T-cell (primary cell): ENCODE results near the gene SMARCD3. TPM values are rescaled to one million over a fixed set of nuclear protein-coding genes. Genes with fewer than 3 reads are reported as not detected.

ENCODE experiments used
- ATAC-seq, 4 experiments: fragments of 200-7000 bp in 3 of 4; fragments of 150-1000 bp in 1 of 4; cut with Tn5 transposase; replicated peaks in 1 of 4; 1 replicate in 3 of 4; 2 replicates in 1 of 4; pipeline ENCODE4 v1.10.0; 2021; ENCODE audit warnings: moderate library complexity in 3 of 4, mild to moderate bottlenecking in 2 of 4, moderate number of reproducible peaks in 1 of 4
- CTCF ChIA-PET, 2 donors: fragments of 300-600 bp; sonication (Branson Sonifier 250); formaldehyde crosslinking; loops; one replicate each; lab custom pipeline; 2022; ENCODE audit warnings: antibody characterized with exemption in 2 of 2; lab: Charles Lee
- POLR2A ChIA-PET, 2 donors: fragments of 300-600 bp; sonication (Branson Sonifier 250); formaldehyde crosslinking; loops; one replicate each; lab custom pipeline; 2022; ENCODE audit warnings: antibody characterized with exemption in 2 of 2; lab: Charles Lee
- DNase-seq, 35 experiments: peaks; one replicate each; pipeline versions ENCODE4 v3.0.0 to v3.0.0-alpha.2; 2013 to 2023
- H3K27ac ChIP-seq: one replicate; pipeline ENCODE4 v1.5.1; 2013; ENCODE audit warnings: low read length
- H3K27me3 ChIP-seq, 2 experiments: replicated peaks in 1 of 2; 1 replicate in 1 of 2; 2 replicates in 1 of 2; pipeline versions ENCODE4 v1.6.1 to v1.7.0; 2013; ENCODE audit warnings: low read length in 1 of 2, mixed read lengths in 1 of 2; ENCODE audit not compliant: control insufficient read depth in 2 of 2, insufficient read depth in 2 of 2; ENCODE audit errors: extremely low read depth in 1 of 2
- H3K36me3 ChIP-seq, 2 donors: 1 replicate in 1 of 2; 2 replicates in 1 of 2; pipeline versions ENCODE4 v1.6.1 to v1.7.0; 2013; ENCODE audit warnings: low read length in 1 of 2; ENCODE audit not compliant: control insufficient read depth in 2 of 2, insufficient read depth in 1 of 2; ENCODE audit errors: extremely low read depth in 1 of 2
- H3K4me1 ChIP-seq, 2 experiments: 1 replicate in 1 of 2; 2 replicates in 1 of 2; pipeline versions ENCODE4 v1.6.1 to v1.7.0; 2013; ENCODE audit warnings: low read length in 2 of 2, mixed read lengths in 1 of 2; ENCODE audit not compliant: insufficient read depth in 2 of 2, control insufficient read depth in 1 of 2; ENCODE audit errors: extremely low read depth in 1 of 2
- H3K4me3 ChIP-seq, 2 donors: 1 replicate in 1 of 2; 2 replicates in 1 of 2; pipeline versions ENCODE4 v1.5.1 to v1.7.0; 2013; ENCODE audit warnings: mild to moderate bottlenecking in 2 of 2, low read length in 1 of 2, moderate library complexity in 1 of 2; ENCODE audit not compliant: control insufficient read depth in 1 of 2; ENCODE audit errors: extremely low read depth in 1 of 2
- H3K9me3 ChIP-seq: 2 replicates; pipeline ENCODE4 v1.7.0; 2013
- H3K27ac Mint-ChIP-seq, 2 donors: one replicate each; pipeline ENCODE4 v1.8.0; 2020 to 2021; ENCODE audit warnings: mild to moderate bottlenecking in 2 of 2, mixed read lengths in 2 of 2
- H3K27me3 Mint-ChIP-seq, 2 donors: one replicate each; pipeline ENCODE4 v1.8.0; 2021 to 2022; ENCODE audit warnings: mixed read lengths in 2 of 2
- H3K36me3 Mint-ChIP-seq: one replicate; pipeline ENCODE4 v1.8.0; 2021; ENCODE audit warnings: mixed read lengths
- H3K4me1 Mint-ChIP-seq, 3 donors: one replicate each; pipeline ENCODE4 v1.8.0; 2020 to 2022; ENCODE audit warnings: mixed read lengths in 3 of 3, mild to moderate bottlenecking in 1 of 3
- H3K4me3 Mint-ChIP-seq, 3 donors: one replicate each; pipeline ENCODE4 v1.8.0; 2020 to 2022; ENCODE audit warnings: mild to moderate bottlenecking in 3 of 3, mixed read lengths in 3 of 3, moderate library complexity in 3 of 3
- H3K9me3 Mint-ChIP-seq, 3 donors: one replicate each; pipeline ENCODE4 v1.8.0; 2020 to 2022; ENCODE audit warnings: mixed read lengths in 3 of 3
- WGBS: methylation state at CpG from one replicate; pipeline ENCODE4 v1.1.5; 2013; ENCODE audit warnings: missing lambda C conversion rate; ENCODE audit not compliant: insufficient coverage; 5-methylcytosine and 5-hydroxymethylcytosine counted together
- total RNA-seq, 35 experiments: library from RNA in 6 of 35; stranded (reverse) in 6 of 35; fragments of 120-200 nt in 1 of 35; gene quantifications; one replicate each; pipeline versions ENCODE4 v1.2.1 to v1.2.4 and lab custom pipeline; 2013 to 2026

The SMARCD3 gene
- total RNA-seq, 5 donors from 2014 or later (not counting 1 experiment from before 2014, with no cell fraction given): 6.3 to 28.5 (median 9.1) TPM

GRCh38 chr7:151237244-151238189 lies 11.0 kb downstream of the SMARCD3 start:
- Histone ChIP-seq H3K9me3 (no peaks in the 10 kb centered on the region), H3K27me3 (no peaks in the 10 kb centered on the region), H3K4me3 (no peak overlapping the region), H3K36me3 (peaks cover 6 to 53% of the 10 kb centered on the region in 2 donors), H3K27ac (no peak overlapping the region), H3K4me1 (peaks cover 2 to 26% of the 10 kb centered on the region in 2 experiments)
- ChIA-PET POLR2A (no interaction called here), CTCF (no interaction called here)
- peaks cover 26 to 29% (median 29%) of the 10 kb centered on the region in 3 donors for H3K4me1 Mint-ChIP-seq
- ATAC-seq: no peak
- peaks cover 9% of the 10 kb centered on the region for H3K36me3 Mint-ChIP-seq
- no peaks in the 10 kb centered on the region for H3K9me3 Mint-ChIP-seq
- no peak overlapping the region for H3K27ac Mint-ChIP-seq
- WGBS: 94% methylated on average over 41 of the region's 44 CpGs
- H3K27me3 Mint-ChIP-seq: no peaks in the 10 kb centered on the region
- DNase-seq: no peak
- H3K4me3 Mint-ChIP-seq: no peak overlapping the region

- ChIA-PET POLR2A (interaction anchor here in 1 of 2 donors (0.6 kb wide), 1 partner anchor 1228 kb away, joined by 3 read pairs; no protein-coding TSS in a partner anchor), CTCF (interaction anchor here (0.7 kb wide), 2 partner anchors 10 to 11 kb away, joined by 3 read pairs; no protein-coding TSS in a partner anchor)
- ATAC-seq: no peak
- peaks cover 6 to 33% of the 10 kb centered on the region in 2 experiments for H3K4me1 ChIP-seq
- Mint-ChIP-seq H3K4me3 (no peak overlapping the region), H3K36me3 (peaks cover 9% of the 10 kb centered on the region), H3K9me3 (no peaks in the 10 kb centered on the region), H3K4me1 (peaks cover 36 to 37% (median 37%) of the 10 kb centered on the region in 3 donors), H3K27me3 (no peaks in the 10 kb centered on the region), H3K27ac (no peak overlapping the region)
- DNase-seq: no peak
- WGBS: 98% methylated on average over 11 of the region's 13 CpGs
- H3K36me3 ChIP-seq: peaks cover 6 to 53% of the 10 kb centered on the region in 2 donors
- no peak overlapping the region for H3K4me3 ChIP-seq
- no peaks in the 10 kb centered on the region for H3K9me3 ChIP-seq
- H3K27me3 ChIP-seq: no peaks in the 10 kb centered on the region
- H3K27ac ChIP-seq: no peak overlapping the region
Observed at GRCh38 chr7:151236406-151236805, 12.1 kb downstream of the SMARCD3 start.

GRCh38 chr7:151235091-151235787 lies 13.3 kb downstream of the SMARCD3 start:
- POLR2A ChIA-PET: interaction anchor here in 1 of 2 donors (1.0 kb wide), 1 partner anchor 13 kb away, joined by 7 read pairs; no protein-coding TSS in a partner anchor
- H3K9me3 ChIP-seq: no peaks in the 10 kb centered on the region

DNA sequence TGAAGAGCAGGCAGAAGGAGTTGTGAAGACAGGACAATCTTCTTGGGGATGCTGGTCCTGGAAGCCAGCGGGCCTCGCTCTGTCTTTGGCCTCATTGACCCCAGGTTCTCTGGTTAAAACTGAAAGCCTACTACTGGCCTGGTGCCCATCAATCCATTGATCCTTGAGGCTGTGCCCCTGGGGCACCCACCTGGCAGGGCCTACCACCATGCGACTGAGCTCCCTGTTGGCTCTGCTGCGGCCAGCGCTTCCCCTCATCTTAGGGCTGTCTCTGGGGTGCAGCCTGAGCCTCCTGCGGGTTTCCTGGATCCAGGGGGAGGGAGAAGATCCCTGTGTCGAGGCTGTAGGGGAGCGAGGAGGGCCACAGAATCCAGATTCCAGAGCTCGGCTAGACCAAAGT lies 14.7 kb downstream of the SMARCD3 start:
- H3K4me3 Mint-ChIP-seq: peak overlapping the region; percentile 96 to 100 (median 99)
- H3K27me3 Mint-ChIP-seq: no peaks in the 10 kb centered on the region
- CTCF ChIA-PET: interaction anchor here in 1 of 2 donors (1.8 kb wide), 1 partner anchor 10 kb away, joined by 5 read pairs; no protein-coding TSS in a partner anchor
- peaks cover 6 to 47% of the 10 kb centered on the region in 2 donors for H3K36me3 ChIP-seq
- H3K4me3 ChIP-seq: peak overlapping the region in 1 of 2 donors; percentile 65
- H3K27ac ChIP-seq: no peak overlapping the region
- H3K36me3 Mint-ChIP-seq: peaks cover 9% of the 10 kb centered on the region
- peaks cover 6 to 33% of the 10 kb centered on the region in 2 experiments for H3K4me1 ChIP-seq
- H3K9me3 ChIP-seq: no peaks in the 10 kb centered on the region
- POLR2A ChIA-PET: interaction anchor here (1.0 kb wide), 2 partner anchors 10 to 12 kb away, joined by 3 to 7 read pairs; no protein-coding TSS in a partner anchor
- ATAC-seq (no peak), DNase-seq (no peak)
- 97% methylated on average over 3 of the region's 9 CpGs for WGBS
- H3K9me3 Mint-ChIP-seq: no peaks in the 10 kb centered on the region
- H3K27me3 ChIP-seq: no peaks in the 10 kb centered on the region
- peaks cover 36 to 41% (median 38%) of the 10 kb centered on the region in 3 donors for H3K4me1 Mint-ChIP-seq
- peak overlapping the region; percentile 95 for H3K27ac Mint-ChIP-seq

More at GRCh38 chr7:151235091-151235787, 13.3 kb downstream of the SMARCD3 start:
- no peaks in the 10 kb centered on the region for H3K9me3 Mint-ChIP-seq
- peaks cover 6 to 33% of the 10 kb centered on the region in 2 experiments for H3K4me1 ChIP-seq
- no peak overlapping the region for H3K27ac ChIP-seq
- H3K27ac Mint-ChIP-seq: no peak overlapping the region
- no peak overlapping the region for H3K4me3 ChIP-seq
- H3K36me3 ChIP-seq: peaks cover 6 to 53% of the 10 kb centered on the region in 2 donors
- H3K27me3 Mint-ChIP-seq: no peaks in the 10 kb centered on the region
- ATAC-seq (no peak), DNase-seq (no peak)
- WGBS: 97% methylated on average over 27 of the region's 28 CpGs
- peak overlapping the region in 2 of 3 donors; percentile 3 to 96 for H3K4me3 Mint-ChIP-seq
- peaks cover 36 to 41% (median 38%) of the 10 kb centered on the region in 3 donors for H3K4me1 Mint-ChIP-seq
- CTCF ChIA-PET: no interaction called here
- H3K36me3 Mint-ChIP-seq: peaks cover 9% of the 10 kb centered on the region
- H3K27me3 ChIP-seq: no peaks in the 10 kb centered on the region

GRCh38 chr7:151232917-151233701 lies 15.4 kb downstream of the SMARCD3 start:
- DNase-seq (peak in 32 of 35 experiments; percentile 29 to 72 (median 50)), ATAC-seq (peak; percentile 56 to 61 (median 57))
- peaks cover 9% of the 10 kb centered on the region for H3K36me3 Mint-ChIP-seq
- peak overlapping the region; percentile 96 to 100 (median 99) for H3K4me3 Mint-ChIP-seq
- ChIA-PET POLR2A (interaction anchor here in 1 of 2 donors (1.0 kb wide), 1 partner anchor 10 kb away, joined by 3 read pairs; no protein-coding TSS in a partner anchor), CTCF (interaction anchor here in 1 of 2 donors (0.9 to 1.8 kb wide), 3 partner anchors 11 kb away, joined by 3 to 8 read pairs (median 5); no protein-coding TSS in a partner anchor)
- no peaks in the 10 kb centered on the region for H3K27me3 Mint-ChIP-seq
- no peaks in the 10 kb centered on the region for H3K9me3 Mint-ChIP-seq
- under 1% methylated on average over 27 of the region's 36 CpGs for WGBS
- Histone ChIP-seq H3K36me3 (peaks cover 6 to 41% of the 10 kb centered on the region in 2 donors), H3K9me3 (no peaks in the 10 kb centered on the region), H3K4me1 (peaks cover 6 to 33% of the 10 kb centered on the region in 2 experiments), H3K4me3 (peak overlapping the region; percentile 65 to 95), H3K27me3 (no peaks in the 10 kb centered on the region), H3K27ac (peak overlapping the region; percentile 40)
- H3K4me1 Mint-ChIP-seq: peaks cover 40 to 42% (median 40%) of the 10 kb centered on the region in 3 donors
- H3K27ac Mint-ChIP-seq: peak overlapping the region; percentile 95
